Fibroblast of villous mesenchyme (primary cell): ENCODE measurements around the gene NLGN1. TPM values are rescaled to one million over a fixed set of nuclear protein-coding genes. Genes with fewer than 3 reads are reported as not detected.

Experiments
- DNase-seq: peaks from one replicate; pipeline ENCODE4 v3.0.0-alpha.2; 2010; ENCODE audit warnings: low read depth
- H3K4me3 ChIP-seq: 2 replicates; pipeline ENCODE4 v1.5.1; 2011; ENCODE audit warnings: low read depth, mild to moderate bottlenecking, low read length
- total RNA-seq: library from RNA; depleted of rRNA; stranded (reverse); fragments of >200 nt; gene quantifications from 2 replicates; pipeline ENCODE4 v1.2.3, GENCODE V29; 2012
- TF ChIP-seq, protein P1 (sequence below): IDR thresholded peaks from 2 replicates; pipeline ENCODE4 v1.5.1; 2012; ENCODE audit warnings: low read depth, mild to moderate bottlenecking, low read length; ENCODE audit not compliant: insufficient read depth

Gene NLGN1
- total RNA-seq, 1 donor, result 18.1 TPM

DNA sequence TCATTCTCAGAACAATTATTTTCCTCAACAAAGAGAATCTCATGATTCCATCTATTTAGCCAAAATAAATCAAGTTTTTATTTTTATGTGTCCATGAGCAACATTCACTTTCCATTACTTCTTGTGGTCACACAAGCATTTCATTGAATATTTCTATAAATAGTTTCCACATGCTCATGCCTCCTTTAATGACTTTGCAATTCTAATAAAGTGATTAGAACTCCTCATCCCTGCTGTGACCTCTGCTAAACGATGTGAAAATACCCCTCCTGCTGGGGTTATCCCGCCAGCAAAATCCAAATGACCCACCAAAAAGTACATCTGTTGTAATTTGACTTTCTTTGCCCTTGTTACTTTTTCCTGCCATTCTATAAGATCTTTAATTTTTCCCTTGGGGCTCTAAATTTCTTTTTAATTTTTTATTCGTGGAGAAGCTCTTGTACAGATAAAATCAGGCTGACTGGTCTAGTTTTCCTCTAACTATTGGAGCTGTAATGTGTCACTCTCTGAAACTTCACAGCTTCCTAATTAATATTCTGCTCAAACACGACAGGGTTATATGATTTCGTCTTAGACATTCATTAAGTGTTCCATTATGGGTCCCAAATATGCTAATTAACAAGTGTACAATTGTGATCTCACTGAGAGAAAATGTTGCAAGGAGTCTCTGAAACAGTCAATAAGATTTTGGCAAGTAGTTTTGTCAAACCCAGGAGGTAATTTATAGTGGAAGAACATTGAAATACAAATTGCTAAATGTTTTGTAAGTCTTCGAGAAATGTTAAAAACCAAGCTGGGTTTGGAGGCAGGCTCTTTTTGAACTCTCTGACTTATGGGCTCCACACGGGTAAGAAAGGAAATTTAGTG, 928.5 kb downstream of the NLGN1 start:
- peak; percentile 33 for DNase-seq
- TF ChIP-seq, protein P1, sequence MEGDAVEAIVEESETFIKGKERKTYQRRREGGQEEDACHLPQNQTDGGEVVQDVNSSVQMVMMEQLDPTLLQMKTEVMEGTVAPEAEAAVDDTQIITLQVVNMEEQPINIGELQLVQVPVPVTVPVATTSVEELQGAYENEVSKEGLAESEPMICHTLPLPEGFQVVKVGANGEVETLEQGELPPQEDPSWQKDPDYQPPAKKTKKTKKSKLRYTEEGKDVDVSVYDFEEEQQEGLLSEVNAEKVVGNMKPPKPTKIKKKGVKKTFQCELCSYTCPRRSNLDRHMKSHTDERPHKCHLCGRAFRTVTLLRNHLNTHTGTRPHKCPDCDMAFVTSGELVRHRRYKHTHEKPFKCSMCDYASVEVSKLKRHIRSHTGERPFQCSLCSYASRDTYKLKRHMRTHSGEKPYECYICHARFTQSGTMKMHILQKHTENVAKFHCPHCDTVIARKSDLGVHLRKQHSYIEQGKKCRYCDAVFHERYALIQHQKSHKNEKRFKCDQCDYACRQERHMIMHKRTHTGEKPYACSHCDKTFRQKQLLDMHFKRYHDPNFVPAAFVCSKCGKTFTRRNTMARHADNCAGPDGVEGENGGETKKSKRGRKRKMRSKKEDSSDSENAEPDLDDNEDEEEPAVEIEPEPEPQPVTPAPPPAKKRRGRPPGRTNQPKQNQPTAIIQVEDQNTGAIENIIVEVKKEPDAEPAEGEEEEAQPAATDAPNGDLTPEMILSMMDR, result no peak
- H3K4me3 ChIP-seq, result no peak overlapping the region

DNA sequence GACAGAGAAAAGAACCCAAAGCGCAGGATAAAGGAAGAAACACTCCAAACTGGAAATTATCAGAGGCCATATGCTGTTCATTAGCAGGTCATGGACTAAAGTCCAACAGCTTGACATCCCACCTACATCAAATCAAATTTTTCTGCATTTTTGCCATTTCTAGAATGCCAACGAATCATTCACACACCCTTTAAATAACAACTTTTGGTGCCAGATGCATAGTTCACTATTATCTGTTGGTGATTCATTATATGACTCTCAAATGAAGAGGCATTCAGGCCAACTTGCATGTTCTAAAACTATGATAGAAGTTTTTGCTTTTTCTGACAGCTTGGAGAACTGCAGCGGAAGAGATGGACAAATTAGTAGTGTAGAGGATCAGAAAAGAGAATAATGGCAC, 931.8 kb downstream of the NLGN1 start:
- TF ChIP-seq, protein P1, result no peak
- DNase-seq, result no peak
- no peak overlapping the region for H3K4me3 ChIP-seq

DNA sequence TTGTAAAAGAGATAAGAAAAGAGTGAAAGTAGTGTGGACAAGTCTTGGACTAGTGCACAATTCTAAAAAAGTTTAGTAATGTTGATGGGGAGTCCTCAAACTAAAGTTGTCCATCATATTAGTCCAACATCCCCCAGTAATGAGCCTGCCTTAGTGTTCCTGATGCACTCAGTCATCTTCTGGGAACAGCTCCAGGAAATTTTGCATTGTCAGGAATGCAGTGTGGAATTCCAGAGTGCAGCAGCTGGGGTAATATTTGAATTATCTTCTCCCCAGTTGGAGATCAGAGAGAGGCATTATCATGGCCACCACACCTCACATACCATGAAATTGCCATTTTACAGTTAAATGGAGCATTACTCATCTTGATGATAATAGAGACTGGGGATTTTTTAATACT, 932.8 kb downstream of the NLGN1 start:
- TF ChIP-seq, protein P1, result no peak
- H3K4me3 ChIP-seq, result no peak overlapping the region
- DNase-seq, result peak; percentile 16

DNA sequence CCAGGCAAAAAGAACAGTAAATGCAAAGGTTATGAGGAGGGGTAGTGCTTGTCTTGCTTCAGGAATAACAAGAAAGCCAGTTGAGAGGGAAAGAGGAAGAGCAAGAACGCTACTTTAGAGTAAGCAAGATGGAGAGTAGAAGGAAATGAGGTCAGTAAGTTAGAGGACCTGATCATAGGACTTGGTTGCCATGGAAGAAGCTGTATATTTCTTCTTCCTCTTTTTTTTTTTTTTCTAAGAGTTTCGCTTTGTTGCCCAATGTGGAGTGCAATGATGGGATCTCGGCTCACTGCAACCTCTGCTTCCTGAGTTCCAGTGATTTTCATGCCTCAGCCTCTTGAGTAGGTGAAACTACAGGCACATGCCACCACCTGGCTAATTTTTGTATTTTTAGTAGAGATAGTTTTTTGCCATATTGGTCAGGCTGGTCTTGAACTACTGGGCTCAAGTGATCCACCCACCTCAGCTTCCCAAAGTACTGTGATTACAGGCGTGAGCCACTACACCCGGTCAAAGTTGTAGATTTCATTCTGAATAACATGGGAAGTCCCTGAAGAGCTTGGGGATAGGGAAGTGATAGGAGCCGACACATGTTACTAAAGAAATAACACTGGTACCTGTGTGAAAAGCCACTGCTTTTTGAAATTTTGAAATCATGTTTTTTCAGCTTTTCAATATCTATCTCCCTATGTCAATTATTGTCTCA, 933.7 kb downstream of the NLGN1 start:
- no peak overlapping the region for H3K4me3 ChIP-seq
- TF ChIP-seq, protein P1, result no peak
- DNase-seq, result no peak

DNA sequence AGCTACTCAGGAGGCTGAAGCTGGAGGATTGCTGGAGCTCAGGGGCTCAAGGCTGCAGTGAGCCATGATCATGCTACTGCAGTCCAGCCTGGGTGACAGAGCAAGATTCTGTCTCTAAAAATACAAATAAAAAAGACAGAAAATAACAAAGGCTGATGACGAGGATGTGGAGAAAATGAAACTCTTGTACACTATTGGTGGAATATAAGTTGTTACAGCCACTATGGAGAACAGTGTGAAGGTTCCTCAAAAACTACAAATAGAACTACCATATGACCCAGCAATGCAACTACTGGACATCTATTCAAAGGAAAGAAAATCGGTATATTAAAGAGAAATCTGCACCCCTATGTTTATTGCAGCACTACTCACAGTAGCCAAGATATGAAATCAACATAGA, 934.8 kb downstream of the NLGN1 start:
- TF ChIP-seq, protein P1, result no peak
- DNase-seq, result no peak
- H3K4me3 ChIP-seq, result no peak overlapping the region

DNA sequence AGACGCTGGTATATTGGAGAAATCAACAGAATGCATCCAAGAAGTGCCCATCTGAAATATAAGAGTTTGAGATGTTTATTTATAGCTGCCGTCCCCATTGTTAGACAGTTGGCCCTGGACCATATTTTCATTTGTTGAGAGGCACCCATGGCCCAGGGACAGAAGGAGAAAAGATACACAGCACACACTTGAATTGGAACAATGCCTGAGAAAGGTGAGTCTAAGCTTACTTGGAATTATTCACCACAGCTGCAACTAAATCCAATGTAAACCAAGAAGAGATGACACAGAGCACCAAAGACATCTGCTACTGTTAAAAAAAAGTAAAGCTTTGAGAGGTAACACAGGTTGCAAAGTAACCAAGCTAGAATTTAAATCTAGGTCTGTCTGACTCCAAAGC, 936.1 kb downstream of the NLGN1 start:
- no peak for DNase-seq
- no peak overlapping the region for H3K4me3 ChIP-seq
- TF ChIP-seq, protein P1, result no peak

DNA sequence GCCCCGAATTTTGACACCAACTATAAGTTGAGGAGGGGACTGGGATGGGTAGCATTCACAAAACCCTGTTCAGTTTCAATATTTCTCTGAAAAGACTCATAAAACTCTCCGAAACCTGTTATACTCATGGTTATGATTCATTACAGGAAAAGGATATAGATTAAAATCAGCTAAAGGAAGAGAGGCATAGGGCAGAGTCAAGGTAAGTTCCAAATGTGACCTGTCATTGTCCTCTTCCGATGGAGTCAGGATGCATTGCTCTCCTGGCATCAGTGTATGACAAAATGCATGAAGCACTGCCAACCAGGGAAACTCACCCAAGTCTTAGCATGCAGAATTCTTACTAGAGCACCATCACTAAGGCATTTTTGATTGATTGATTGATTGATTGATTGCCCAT, 936.6 kb downstream of the NLGN1 start:
- DNase-seq, result no peak
- no peak overlapping the region for H3K4me3 ChIP-seq
- TF ChIP-seq, protein P1, result no peak
